Liver (tissue), 9 donors: Measurements from ENCODE around the gene ANK3. TPM values are rescaled to one million over a fixed set of nuclear protein-coding genes. Genes with fewer than 3 reads are reported as not detected.

Experiments
- DNase-seq: peaks from one replicate; pipeline ENCODE4 v3.0.0-alpha.2; 2017; ENCODE audit warnings: low spot score
- H3K27ac ChIP-seq, 2 donors: one replicate each; pipeline ENCODE4 v1.7.0; 2013; ENCODE audit warnings: inconsistent platforms in 2 of 2, low read length in 2 of 2, control low read depth in 1 of 2, low read depth in 1 of 2, mild to moderate bottlenecking in 1 of 2
- H3K27me3 ChIP-seq, 4 donors: one replicate each; pipeline versions ENCODE4 v1.6.1 to v1.7.0; 2013; ENCODE audit warnings: low read length in 3 of 4, inconsistent platforms in 1 of 4, mild to moderate bottlenecking in 1 of 4, moderate library complexity in 1 of 4; ENCODE audit not compliant: control insufficient read depth in 4 of 4, insufficient read depth in 4 of 4
- H3K36me3 ChIP-seq, 4 donors: one replicate each; pipeline versions ENCODE4 v1.6.1 to v1.7.0; 2013; ENCODE audit warnings: low read length in 3 of 4, mild to moderate bottlenecking in 3 of 4, low read depth in 1 of 4, moderate library complexity in 1 of 4; ENCODE audit not compliant: control insufficient read depth in 4 of 4, insufficient read depth in 3 of 4
- H3K4me1 ChIP-seq, 4 donors: one replicate each; pipeline versions ENCODE4 v1.6.1 to v1.7.0; 2013; ENCODE audit warnings: low read length in 3 of 4, mild to moderate bottlenecking in 3 of 4, moderate library complexity in 1 of 4; ENCODE audit not compliant: control insufficient read depth in 4 of 4, insufficient read depth in 4 of 4
- H3K4me3 ChIP-seq, 3 donors: one replicate each; pipeline versions ENCODE4 v1.6.1 to v1.7.0; 2013; ENCODE audit warnings: low read length in 3 of 3, control low read depth in 1 of 3, low read depth in 1 of 3, mild to moderate bottlenecking in 1 of 3
- H3K9ac ChIP-seq, 2 donors: one replicate each; pipeline ENCODE4 v1.7.0; 2013; ENCODE audit warnings: low read length in 2 of 2, mild to moderate bottlenecking in 2 of 2, moderate library complexity in 2 of 2, control low read depth in 1 of 2, low read depth in 1 of 2
- H3K9me3 ChIP-seq, 4 donors: one replicate each; pipeline versions ENCODE4 v1.6.1 to v1.7.0; 2013; ENCODE audit warnings: low read length in 3 of 4; ENCODE audit not compliant: control insufficient read depth in 4 of 4
- GABPA ChIP-seq, 2 donors: IDR thresholded peaks in 1 of 2; conservative IDR thresholded peaks in 1 of 2; 2 replicates each; pipeline ENCODE4 v1.6.1; 2016; ENCODE audit warnings: antibody characterized with exemption in 2 of 2, mild to moderate bottlenecking in 1 of 2, moderate library complexity in 1 of 2
- JUND ChIP-seq, 2 donors: IDR thresholded peaks; 2 replicates each; pipeline ENCODE4 v1.6.1; 2016; ENCODE audit warnings: antibody characterized with exemption in 2 of 2
- NR2F2 ChIP-seq: IDR thresholded peaks from 2 replicates; pipeline ENCODE4 v1.6.1; 2016; ENCODE audit warnings: antibody characterized with exemption
- WGBS: extraction: QIAGEN DNeasy Blood & Tissue Kit; methylation state at CpG from one replicate; pipeline ENCODE4 v1.1.7; 2013; 5-methylcytosine and 5-hydroxymethylcytosine counted together
- polyA plus RNA-seq, 2 donors: library from polyadenylated mRNA; stranded (reverse) in 1 of 2; unstranded in 1 of 2; fragments of 200-250 nt in 1 of 2; fragments of >200 nt in 1 of 2; fragmentation: Nextera tagmentation in 1 of 2; extraction: Ambion mirVana in 1 of 2; gene quantifications; one replicate each; pipeline versions ENCODE4 v1.2.1 to v1.2.3, GENCODE V29; 2013 to 2015
- total RNA-seq, 2 donors: library from RNA; depleted of rRNA; stranded (reverse); fragments of >200 nt; gene quantifications; one replicate each; pipeline ENCODE4 v1.2.3, GENCODE V29; 2014
- TF ChIP-seq, protein P1 (sequence below): IDR thresholded peaks from 2 replicates; pipeline ENCODE4 v1.6.1; 2016; ENCODE audit warnings: antibody characterized with exemption
- TF ChIP-seq, protein P2 (sequence below): IDR thresholded peaks from 2 replicates; pipeline ENCODE4 v1.6.1; 2016; ENCODE audit warnings: antibody characterized with exemption
- TF ChIP-seq, protein P3 (sequence below): IDR thresholded peaks from 2 replicates; pipeline ENCODE4 v1.6.1; 2016; ENCODE audit warnings: antibody characterized with exemption
- TF ChIP-seq, protein P4 (sequence below): fragments of 150-350 bp; IDR thresholded peaks from 2 replicates; pipeline ENCODE4 v1.5.1; 2017; ENCODE audit warnings: improper control_type of control experiment, low read depth, low read length; ENCODE audit not compliant: missing input control
- TF ChIP-seq, protein P5 (sequence below): IDR thresholded peaks from 2 replicates; pipeline ENCODE4 v1.6.1; 2016; ENCODE audit warnings: antibody characterized with exemption, mild to moderate bottlenecking
- donor health status: healthy.
- donor health status: healthy.
- donor health status: healthy.
- donor health status: healthy.
- donor health status: healthy.

ANK3 gene
- total and polyA plus RNA-seq, 4 donors: 5.7 to 30.0 (median 9.7) TPM

DNA sequence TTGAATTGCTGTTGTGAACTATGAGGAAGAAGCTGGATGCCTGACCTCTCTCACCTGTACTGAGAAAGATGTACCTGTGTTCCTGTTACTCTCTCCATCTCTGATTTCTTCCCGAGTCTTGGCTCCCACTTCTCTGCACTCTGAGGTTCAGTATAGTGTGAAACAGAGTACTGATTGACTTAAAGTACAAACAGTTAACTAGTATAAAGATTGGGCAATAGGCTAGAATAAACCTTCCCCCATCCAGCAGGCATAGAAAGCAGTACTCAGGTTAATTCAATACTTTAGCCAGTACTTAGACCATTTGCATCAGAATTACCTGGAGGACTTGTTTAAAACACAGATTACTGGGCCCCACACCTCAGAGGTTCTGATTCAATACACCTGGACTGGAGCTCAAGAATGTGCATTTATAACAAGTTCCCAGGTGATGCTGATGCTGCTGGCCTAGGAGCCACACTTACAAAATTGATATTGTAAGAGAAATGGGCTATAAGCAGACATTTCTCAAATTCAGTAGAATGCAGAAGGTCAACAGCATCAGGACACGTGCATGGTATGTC lies 51.6 kb downstream of the ANK3 start:
- Histone ChIP-seq H3K9ac (no peak overlapping the region), H3K4me3 (no peak overlapping the region), H3K9me3 (no peaks in the 10 kb centered on the region), H3K27ac (no peak overlapping the region), H3K36me3 (no peaks in the 10 kb centered on the region), H3K27me3 (no peaks in the 10 kb centered on the region), H3K4me1 (no peaks in the 10 kb centered on the region)
- WGBS: 36% methylated on average over 2 of the region's 2 CpGs
- no peak for TF ChIP-seq GABPA (IDR thresholded peaks at IDR 0.05 in 1 of 2, conservative IDR thresholded peaks at IDR 0.05 in 1 of 2)
- no peak for TF ChIP-seq JUND (IDR thresholded peaks at IDR 0.05)
- TF ChIP-seq, protein P1, sequence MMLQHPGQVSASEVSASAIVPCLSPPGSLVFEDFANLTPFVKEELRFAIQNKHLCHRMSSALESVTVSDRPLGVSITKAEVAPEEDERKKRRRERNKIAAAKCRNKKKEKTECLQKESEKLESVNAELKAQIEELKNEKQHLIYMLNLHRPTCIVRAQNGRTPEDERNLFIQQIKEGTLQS: no peak
- TF ChIP-seq, protein P2, sequence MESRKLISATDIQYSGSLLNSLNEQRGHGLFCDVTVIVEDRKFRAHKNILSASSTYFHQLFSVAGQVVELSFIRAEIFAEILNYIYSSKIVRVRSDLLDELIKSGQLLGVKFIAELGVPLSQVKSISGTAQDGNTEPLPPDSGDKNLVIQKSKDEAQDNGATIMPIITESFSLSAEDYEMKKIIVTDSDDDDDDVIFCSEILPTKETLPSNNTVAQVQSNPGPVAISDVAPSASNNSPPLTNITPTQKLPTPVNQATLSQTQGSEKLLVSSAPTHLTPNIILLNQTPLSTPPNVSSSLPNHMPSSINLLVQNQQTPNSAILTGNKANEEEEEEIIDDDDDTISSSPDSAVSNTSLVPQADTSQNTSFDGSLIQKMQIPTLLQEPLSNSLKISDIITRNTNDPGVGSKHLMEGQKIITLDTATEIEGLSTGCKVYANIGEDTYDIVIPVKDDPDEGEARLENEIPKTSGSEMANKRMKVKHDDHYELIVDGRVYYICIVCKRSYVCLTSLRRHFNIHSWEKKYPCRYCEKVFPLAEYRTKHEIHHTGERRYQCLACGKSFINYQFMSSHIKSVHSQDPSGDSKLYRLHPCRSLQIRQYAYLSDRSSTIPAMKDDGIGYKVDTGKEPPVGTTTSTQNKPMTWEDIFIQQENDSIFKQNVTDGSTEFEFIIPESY: no peak
- TF ChIP-seq, protein P3, sequence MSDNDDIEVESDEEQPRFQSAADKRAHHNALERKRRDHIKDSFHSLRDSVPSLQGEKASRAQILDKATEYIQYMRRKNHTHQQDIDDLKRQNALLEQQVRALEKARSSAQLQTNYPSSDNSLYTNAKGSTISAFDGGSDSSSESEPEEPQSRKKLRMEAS: no peak
- TF ChIP-seq, protein P4, sequence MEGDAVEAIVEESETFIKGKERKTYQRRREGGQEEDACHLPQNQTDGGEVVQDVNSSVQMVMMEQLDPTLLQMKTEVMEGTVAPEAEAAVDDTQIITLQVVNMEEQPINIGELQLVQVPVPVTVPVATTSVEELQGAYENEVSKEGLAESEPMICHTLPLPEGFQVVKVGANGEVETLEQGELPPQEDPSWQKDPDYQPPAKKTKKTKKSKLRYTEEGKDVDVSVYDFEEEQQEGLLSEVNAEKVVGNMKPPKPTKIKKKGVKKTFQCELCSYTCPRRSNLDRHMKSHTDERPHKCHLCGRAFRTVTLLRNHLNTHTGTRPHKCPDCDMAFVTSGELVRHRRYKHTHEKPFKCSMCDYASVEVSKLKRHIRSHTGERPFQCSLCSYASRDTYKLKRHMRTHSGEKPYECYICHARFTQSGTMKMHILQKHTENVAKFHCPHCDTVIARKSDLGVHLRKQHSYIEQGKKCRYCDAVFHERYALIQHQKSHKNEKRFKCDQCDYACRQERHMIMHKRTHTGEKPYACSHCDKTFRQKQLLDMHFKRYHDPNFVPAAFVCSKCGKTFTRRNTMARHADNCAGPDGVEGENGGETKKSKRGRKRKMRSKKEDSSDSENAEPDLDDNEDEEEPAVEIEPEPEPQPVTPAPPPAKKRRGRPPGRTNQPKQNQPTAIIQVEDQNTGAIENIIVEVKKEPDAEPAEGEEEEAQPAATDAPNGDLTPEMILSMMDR: no peak
- no peak for DNase-seq

DNA sequence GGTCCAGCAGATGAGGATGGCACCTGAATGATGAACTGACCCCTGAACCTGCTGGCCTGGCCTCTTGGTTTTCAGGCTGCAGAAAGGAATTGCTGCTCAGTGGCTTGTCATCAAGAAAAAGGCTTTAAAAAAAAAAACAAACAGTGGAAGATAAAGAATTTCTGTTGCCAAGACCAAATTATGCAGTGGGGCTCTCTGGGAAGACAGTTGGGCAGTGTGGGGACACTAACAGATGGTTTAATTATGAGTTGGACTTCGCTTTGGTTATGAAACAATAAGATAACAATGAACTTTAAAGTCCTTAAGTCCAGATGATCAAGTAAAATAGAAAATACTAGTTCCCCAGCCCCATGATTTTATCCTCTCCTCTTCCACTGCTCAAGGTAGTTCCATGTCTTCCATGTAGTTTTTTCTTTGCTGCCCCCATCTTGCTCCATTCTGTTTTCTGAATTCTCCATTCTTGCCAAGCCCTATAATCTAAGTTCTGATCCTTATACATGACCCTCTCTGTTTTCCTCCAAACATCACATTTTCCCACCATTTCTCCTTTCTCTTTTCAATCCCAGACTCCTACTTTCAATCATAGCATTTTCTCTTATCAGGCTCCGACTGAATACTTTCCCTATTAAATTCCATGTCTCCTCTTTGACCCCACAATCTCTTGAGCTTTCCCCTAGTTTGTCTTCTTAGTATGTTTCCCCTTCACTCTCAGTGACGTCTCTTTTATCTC lies 52.6 kb downstream of the ANK3 start:
- no peaks in the 10 kb centered on the region for H3K4me1 ChIP-seq
- no peak overlapping the region for H3K9ac ChIP-seq
- H3K27me3 ChIP-seq: no peaks in the 10 kb centered on the region
- H3K9me3 ChIP-seq: no peaks in the 10 kb centered on the region
- H3K27ac ChIP-seq: no peak overlapping the region
- H3K36me3 ChIP-seq: no peaks in the 10 kb centered on the region
- no peak overlapping the region for H3K4me3 ChIP-seq
- 77% methylated on average over 3 of the region's 3 CpGs for WGBS
- TF ChIP-seq NR2F2 (peak; percentile 15), GABPA (IDR thresholded peaks at IDR 0.05 in 1 of 2, conservative IDR thresholded peaks at IDR 0.05 in 1 of 2) (no peak)
- TF ChIP-seq, protein P5, sequence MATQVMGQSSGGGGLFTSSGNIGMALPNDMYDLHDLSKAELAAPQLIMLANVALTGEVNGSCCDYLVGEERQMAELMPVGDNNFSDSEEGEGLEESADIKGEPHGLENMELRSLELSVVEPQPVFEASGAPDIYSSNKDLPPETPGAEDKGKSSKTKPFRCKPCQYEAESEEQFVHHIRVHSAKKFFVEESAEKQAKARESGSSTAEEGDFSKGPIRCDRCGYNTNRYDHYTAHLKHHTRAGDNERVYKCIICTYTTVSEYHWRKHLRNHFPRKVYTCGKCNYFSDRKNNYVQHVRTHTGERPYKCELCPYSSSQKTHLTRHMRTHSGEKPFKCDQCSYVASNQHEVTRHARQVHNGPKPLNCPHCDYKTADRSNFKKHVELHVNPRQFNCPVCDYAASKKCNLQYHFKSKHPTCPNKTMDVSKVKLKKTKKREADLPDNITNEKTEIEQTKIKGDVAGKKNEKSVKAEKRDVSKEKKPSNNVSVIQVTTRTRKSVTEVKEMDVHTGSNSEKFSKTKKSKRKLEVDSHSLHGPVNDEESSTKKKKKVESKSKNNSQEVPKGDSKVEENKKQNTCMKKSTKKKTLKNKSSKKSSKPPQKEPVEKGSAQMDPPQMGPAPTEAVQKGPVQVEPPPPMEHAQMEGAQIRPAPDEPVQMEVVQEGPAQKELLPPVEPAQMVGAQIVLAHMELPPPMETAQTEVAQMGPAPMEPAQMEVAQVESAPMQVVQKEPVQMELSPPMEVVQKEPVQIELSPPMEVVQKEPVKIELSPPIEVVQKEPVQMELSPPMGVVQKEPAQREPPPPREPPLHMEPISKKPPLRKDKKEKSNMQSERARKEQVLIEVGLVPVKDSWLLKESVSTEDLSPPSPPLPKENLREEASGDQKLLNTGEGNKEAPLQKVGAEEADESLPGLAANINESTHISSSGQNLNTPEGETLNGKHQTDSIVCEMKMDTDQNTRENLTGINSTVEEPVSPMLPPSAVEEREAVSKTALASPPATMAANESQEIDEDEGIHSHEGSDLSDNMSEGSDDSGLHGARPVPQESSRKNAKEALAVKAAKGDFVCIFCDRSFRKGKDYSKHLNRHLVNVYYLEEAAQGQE: no peak
- no peak for DNase-seq
